Measurements from ENCODE around the gene LRBA. TPM values are rescaled to one million over a fixed set of nuclear protein-coding genes. Genes with fewer than 3 reads are reported as not detected.

The LRBA gene
- total and polyA plus RNA-seq, 9 of the 15 experiments (the other 6 are each of a cell fraction or from before 2014, with no cell fraction given), result 24.2 to 88.7 (median 59.7) TPM

- no peak for TF ChIP-seq REST (IDR thresholded peaks at IDR 0.05; ENCODE audit: borderline replicate concordance)
- TF ChIP-seq REST (CRISPR knock-in tag; IDR thresholded peaks at IDR 0.05; ENCODE audit: low read depth), result no peak
Measured at GRCh38 chr4:150283689-150284088, 731.4 kb downstream of the LRBA start (continued).

GRCh38 chr4:150280975-150281374, 734.1 kb downstream of the LRBA start:
- ATAC-seq, result no peak
- in situ Hi-C loops (cut with MboI), result no loop called here
- H4K20me1 ChIP-seq (replicated peaks; ENCODE audit: control insufficient read depth, insufficient read depth, low read length), result no peaks in the 10 kb centered on the region
- WGBS (ENCODE audit: insufficient coverage, low coverage, missing lambda C conversion rate), result 90% methylated on average over 8 of the region's 8 CpGs
- no peak for FAIRE-seq
- H3K9ac ChIP-seq (ENCODE audit: insufficient read depth in 1 of 2, low read depth in 2 of 2, low read length in 2 of 2), result no peak overlapping the region
- CTCF ChIA-PET (ENCODE audit: low intra/inter-chr PET ratio), result no interaction called here
- BruUV-seq (replicated peaks), result no TSS peak
- no peak overlapping the region for H3K4me2 ChIP-seq (ENCODE audit: insufficient read depth, low read length)
- no peaks in the 10 kb centered on the region for H3K27me3 ChIP-seq (ENCODE audit: control insufficient read depth in 2 of 2, insufficient read depth in 2 of 2, low read length in 2 of 2)
- no peak overlapping the region for H3K27ac ChIP-seq (ENCODE audit: extremely low read depth, low read depth, low read length)
- intact Hi-C loops (cut with micrococcal nuclease), result no loop called here
- H3K9me1 ChIP-seq (ENCODE audit: control insufficient read depth, insufficient read depth, low read length), result no peaks in the 10 kb centered on the region
- H3K79me2 ChIP-seq (ENCODE audit: control insufficient read depth, insufficient read depth, low read length), result no peaks in the 10 kb centered on the region
- DNase-seq (ENCODE audit: extremely low read depth in 1 of 4, low spot score in 3 of 4), result no peak
- no peak overlapping the region for H2AFZ ChIP-seq (ENCODE audit: low read depth, low read length)
- no peaks in the 10 kb centered on the region for H3K4me1 ChIP-seq (replicated peaks in 1 of 2; ENCODE audit: control insufficient read depth in 2 of 2, insufficient read depth in 2 of 2, low read length in 2 of 2)
- no peaks in the 10 kb centered on the region for H3K9me3 ChIP-seq (replicated peaks; ENCODE audit: control insufficient read depth, insufficient read depth, low read depth, low read length)
- H3K4me3 ChIP-seq, result no peak overlapping the region
- POLR2A ChIA-PET, result interaction anchor here (1.6 kb wide), 1 partner anchor 10 kb away, joined by 6 read pairs; no protein-coding TSS in a partner anchor
- TF ChIP-seq ZNF197 (CRISPR knock-in tag; IDR thresholded peaks at IDR 0.05; ENCODE audit: low read depth), result no peak
- TF ChIP-seq ESRRA (IDR thresholded peaks at IDR 0.05; ENCODE audit: borderline replicate concordance, low read depth), result no peak
- no peak for TF ChIP-seq NCOA4 (IDR thresholded peaks at IDR 0.05; ENCODE audit: partially characterized antibody)
- no peak for TF ChIP-seq MLLT1 (IDR thresholded peaks at IDR 0.05)
- TF ChIP-seq ETS1 (conservative IDR thresholded peaks at IDR 0.05; ENCODE audit: control insufficient read depth, low read depth, low read length), result no peak
- TF ChIP-seq NR4A1 (CRISPR knock-in tag; IDR thresholded peaks at IDR 0.05), result no peak
- TF ChIP-seq NR4A1 (tag; IDR thresholded peaks at IDR 0.05), result no peak
- TF ChIP-seq HLTF (IDR thresholded peaks at IDR 0.05), result no peak
- no peak for TF ChIP-seq PCBP1 (IDR thresholded peaks at IDR 0.05; ENCODE audit: low read depth, low read length, poor library complexity, severe bottlenecking)
- no peak for TF ChIP-seq SLC30A9 (CRISPR knock-in tag; IDR thresholded peaks at IDR 0.05)
- H3K36me3 ChIP-seq (ENCODE audit: control insufficient read depth, insufficient read depth, low read length), result peaks cover 28% of the 10 kb centered on the region

Data from K562 (cell line).